ENCODE measurements around the gene HOXD10.

Gene HOXD10

GRCh38 chr2:176096243-176096985, 20.2 kb upstream of the HOXD10 start:
- no peak for DNase-seq

DNA sequence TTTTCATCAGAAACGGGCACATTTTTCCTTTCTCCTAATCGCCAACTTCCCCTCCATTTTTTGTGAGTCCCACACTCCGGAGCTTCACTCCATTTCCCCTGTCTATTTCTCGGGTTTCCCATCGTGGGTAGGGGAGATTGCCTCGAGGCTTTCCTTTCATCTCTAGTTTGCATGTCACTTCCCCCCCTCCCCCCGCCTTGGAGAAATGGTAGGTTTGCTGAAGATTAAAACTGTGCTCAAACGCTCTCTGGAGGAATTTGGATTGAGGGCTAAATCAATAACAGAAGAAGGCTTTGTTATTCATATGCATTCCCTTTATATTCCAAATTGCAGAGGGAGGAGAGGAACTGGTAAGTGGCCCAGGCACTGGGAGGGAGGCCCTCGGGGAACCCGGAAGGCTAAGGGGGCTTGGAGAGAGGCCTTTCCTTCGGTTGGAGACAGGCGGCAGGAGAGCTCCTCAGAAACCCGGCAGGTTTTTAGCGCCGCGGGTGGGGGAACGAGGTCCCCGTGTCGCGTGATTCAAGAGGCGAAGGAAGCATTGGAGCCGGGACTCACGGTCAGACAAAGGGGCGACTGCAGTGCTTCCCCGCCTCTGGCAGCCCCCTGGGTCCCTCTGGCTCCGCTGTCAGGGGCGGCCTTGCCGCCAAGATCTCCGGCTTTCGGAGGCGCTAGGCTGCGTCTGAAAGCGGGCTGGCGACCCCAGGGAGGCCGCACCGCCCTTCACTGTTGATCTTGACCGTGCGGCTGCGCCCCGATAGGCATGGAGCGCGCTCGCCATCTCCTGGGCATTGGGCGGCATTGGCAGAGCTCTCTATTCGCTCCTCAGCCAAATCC, 19.4 kb upstream of the HOXD10 start:
- peak; percentile 96 for DNase-seq

- DNase-seq: no peak
These were observed 18.7 kb upstream of the HOXD10 start for GRCh38 chr2:176097820-176098365.

DNA sequence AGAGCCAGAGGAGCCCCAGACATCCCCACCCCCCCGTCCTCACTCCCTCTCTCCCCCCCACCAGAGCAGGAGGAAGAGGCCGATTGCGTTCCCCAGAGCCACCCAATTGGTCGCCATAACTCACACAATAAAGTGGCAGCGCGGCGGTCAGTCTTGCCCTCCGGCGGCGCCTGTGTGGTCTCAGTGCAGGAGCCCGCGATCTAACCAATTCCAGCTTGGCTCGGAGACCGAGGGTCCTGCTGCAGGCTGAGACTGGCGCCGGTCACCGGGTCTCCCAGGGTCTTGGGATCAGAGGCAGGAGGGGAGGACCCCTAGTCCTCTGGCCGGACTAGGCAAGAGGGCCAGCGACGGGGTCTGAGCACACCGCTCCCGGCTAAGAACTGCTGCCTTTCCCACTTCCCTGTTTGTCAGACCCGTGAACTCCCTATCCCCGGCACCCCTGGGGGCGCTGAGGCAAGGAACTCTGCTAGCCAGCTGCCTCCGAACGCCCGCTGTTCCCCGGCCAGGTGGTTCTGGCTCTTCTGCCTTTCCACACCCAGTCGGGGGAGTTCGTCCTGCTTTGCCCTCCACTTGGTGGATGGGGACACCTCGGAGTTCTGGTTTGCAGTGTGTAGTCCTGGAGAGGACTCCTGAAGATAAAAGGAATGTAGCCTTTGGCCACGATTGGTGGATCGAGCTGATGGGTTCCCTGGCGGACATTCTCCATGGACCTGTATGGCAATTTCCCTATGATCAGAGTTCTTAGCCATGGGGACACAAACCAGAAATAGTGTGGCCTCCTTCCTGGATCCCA, 18.0 kb upstream of the HOXD10 start:
- no peak for DNase-seq

DNA sequence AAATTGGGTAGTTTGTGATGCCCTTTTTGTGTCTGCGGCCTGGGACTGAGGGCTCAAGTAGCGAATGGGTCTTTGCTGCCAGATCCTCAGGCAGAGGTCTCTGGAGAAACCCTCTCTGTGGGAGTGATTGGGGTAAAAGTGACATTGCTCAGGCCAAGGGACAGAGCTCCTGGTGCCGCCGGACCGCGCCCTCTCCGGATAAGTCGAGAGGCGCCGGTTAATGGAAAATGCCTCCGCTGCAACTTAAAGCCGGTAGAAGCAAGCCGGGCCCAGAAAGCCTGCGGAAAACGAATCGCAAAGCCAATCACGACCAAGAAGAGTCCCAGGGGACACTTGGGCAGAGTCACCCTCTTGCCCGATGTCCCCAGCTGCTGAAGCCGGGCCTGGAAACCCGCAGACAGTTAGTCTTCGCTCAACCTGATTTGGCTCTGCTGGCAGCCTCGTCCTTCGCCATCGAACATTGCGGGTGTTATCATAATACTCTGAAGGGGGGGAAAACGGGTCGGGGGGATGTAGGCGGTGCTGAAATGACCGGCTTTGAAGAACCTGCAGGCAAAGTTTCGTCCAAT, 17.3 kb upstream of the HOXD10 start:
- no peak for DNase-seq

DNA sequence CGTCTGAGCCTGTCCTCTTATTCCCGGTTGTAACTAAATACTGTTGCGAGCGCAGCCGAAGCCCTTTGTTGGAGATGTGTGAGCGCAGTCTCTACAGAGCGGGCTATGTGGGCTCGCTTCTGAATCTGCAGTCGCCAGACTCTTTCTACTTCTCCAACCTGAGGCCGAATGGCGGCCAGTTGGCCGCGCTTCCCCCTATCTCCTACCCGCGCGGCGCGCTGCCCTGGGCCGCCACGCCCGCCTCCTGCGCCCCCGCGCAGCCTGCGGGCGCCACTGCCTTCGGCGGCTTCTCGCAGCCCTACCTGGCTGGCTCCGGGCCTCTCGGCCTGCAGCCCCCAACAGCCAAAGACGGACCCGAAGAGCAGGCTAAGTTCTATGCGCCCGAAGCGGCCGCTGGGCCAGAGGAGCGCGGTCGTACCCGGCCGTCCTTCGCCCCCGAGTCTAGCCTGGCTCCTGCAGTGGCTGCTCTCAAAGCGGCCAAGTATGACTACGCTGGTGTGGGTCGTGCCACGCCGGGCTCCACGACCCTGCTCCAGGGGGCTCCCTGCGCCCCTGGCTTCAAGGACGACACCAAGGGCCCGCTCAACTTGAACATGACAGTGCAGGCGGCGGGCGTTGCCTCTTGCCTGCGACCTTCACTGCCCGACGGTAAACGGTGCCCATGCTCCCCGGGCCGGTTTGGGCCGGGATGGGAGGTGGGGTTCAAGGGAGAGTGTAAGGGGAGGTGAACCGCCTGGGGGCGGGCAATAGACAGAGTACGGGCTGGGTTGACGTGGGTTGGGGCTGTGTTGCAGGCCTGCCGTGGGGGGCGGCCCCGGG, 16.6 kb upstream of the HOXD10 start, which contains the start of gene HOXD12:
HOXD12 (plus strand) TSS at position 68 of the 819 bp plus-strand sequence; CDS start at position 75, 7 bp downstream.
- DNase-seq: no peak

GRCh38 chr2:176100547-176101140, 15.9 kb upstream of the HOXD10 start:
- DNase-seq: no peak

GRCh38 chr2:176101216-176101830, 15.3 kb upstream of the HOXD10 start:
- no peak for DNase-seq

GRCh38 chr2:176101842-176102241, 14.7 kb upstream of the HOXD10 start:
- DNase-seq: no peak

DNA sequence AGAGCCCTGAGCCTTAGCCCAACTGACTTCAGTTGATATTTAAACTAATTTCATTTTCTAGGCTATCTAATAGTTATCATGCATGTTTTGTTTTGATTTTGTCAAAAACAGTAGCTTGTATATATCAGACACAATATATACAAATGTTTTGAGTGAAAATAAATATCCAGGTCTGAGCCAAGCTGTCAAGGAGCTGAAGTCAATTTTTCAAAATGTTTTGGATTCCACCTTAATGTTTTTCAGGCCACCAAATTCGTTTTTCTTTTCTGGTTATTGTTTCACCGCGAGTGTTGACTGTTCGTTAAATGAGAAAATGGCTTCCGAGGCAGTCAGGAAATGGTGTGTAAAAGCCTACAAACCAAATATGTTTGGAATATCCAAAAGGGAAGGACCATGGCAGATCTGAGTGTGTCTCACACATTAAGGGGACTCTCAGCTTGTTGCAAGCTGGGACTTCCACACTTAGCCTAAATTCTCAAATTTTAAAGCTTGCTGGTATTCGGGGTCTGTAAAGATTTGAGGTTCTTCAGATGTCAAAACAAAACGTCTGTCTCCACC, 14.2 kb upstream of the HOXD10 start:
- DNase-seq: no peak

DNA sequence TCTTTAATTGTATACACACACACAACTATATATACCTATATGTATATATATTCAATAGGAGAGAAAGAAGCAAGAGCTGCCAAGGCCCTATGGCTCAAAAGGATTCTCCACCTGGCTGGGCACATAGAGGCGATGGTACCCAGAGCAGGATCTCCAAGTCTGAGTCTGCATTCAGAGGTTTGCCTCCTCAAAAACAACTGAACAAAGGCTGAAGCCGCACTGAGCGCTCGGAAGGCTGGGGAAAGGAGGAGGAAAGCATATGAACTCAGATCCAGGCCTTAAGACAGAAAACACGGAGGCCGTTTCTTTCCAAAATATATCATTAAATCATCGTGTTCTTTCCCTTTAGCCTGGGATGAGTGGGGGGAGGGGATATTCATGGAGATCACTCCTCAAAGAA, 13.4 kb upstream of the HOXD10 start:
- no peak for DNase-seq

DNA sequence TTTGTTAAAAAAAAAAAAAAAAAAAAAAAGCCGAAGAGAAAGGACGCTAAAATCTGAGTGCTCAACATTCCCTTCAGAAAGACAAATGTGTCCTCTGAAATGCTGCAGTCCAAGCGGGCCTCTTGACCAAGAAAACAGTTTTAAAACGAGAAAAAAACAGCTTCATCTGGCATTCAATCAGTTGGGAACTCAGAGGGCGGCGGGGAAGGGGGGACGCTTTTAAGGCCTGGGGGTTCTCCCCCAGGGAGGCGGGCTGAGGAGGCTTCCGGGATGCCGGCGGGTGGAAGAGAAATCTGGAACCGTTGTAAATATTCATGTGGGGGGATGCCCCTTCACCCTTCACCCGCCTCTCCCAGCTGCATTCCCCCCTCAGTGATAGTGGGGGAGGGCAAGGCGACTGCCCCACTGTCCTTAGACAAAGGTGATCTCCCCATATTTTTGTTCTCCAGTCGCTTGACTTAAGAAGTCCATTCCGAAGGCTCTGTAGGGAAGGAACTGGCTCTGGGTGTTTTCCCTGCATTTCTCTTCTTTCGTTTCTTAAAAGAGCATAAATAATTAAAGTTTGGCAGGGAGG, 12.7 kb upstream of the HOXD10 start:
- no peak for DNase-seq

DNA sequence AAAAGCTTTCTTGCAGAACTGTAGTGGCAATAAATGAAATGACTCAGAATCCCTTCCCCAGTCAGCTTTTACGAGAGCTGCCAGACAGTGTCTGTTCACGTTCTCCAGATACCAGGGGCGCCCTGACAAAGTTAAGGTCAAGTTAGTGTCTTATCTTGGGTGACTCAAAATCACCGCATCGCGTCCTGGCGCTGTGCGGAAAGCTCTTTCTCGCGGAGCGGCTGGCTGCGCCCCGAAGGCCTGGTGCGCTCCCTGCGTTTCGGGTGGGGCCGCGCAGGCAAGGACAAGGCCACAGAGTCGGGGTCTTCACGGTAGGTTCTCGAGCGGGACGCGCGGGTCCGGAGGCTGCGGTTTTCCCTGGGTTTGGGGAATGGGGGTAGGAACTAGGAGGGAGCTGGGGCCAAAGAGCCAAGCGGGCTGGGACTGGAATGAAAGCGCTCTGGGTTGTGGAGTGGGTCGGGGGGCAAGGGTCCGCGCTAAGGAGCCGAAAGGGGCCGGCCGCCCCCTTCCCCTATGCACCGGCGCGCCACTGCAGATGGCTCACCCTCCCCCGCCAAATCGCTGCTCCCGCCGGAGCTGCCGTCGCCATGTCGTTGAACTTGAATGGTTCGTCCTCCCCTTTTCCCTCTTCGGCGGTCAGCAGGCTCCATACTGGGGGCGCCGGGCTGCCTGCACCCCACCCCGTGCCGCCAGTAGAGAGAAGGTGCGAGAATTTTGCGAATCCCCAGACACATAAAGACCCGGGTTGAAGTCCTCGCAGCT, 12.1 kb upstream of the HOXD10 start:
- no peak for DNase-seq

GRCh38 chr2:176105078-176105729, 11.4 kb upstream of the HOXD10 start:
- no peak for DNase-seq

DNA sequence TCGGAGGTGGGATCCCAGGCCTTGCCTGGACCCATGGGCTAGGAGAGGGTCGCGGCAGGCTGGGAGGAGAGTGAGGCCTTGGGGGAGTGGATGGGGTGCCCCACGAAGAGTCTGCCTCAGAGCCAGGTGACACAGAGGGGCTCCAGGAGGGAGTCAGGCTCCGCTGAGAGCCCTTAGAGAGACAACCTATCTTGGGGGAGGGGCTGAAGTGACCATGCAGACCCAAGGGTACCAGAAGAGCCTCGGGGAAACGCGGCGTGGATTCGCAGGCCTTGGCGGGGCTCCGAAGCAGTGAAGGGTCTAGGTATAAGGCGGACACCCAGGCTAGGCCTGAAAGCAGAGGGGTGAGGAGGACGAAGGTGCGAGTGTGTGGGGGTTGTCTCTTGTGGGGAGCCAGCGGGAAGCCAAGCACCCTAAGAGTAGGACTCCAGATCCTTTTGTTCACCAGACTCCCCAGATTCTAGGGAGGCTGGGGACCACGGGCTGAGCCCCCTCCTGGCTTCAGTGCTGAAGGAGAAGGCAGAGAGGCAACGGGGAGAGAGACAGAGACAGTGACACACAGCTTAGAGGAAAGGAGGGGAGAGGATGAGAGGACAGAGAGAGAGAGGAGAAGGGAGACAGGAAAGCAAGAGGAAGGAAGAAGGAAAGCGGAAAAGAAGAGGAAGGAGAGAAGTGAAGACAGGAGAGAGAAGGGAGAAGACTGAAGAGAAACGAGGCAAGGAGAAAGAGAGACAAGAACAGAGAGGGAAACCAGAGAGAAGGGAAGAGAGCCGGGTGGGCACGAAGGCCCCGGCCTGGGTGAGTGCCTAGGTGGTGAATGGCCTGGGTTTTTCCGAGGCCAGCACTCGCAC, 10.6 kb upstream of the HOXD10 start:
- no peak for DNase-seq

DNA sequence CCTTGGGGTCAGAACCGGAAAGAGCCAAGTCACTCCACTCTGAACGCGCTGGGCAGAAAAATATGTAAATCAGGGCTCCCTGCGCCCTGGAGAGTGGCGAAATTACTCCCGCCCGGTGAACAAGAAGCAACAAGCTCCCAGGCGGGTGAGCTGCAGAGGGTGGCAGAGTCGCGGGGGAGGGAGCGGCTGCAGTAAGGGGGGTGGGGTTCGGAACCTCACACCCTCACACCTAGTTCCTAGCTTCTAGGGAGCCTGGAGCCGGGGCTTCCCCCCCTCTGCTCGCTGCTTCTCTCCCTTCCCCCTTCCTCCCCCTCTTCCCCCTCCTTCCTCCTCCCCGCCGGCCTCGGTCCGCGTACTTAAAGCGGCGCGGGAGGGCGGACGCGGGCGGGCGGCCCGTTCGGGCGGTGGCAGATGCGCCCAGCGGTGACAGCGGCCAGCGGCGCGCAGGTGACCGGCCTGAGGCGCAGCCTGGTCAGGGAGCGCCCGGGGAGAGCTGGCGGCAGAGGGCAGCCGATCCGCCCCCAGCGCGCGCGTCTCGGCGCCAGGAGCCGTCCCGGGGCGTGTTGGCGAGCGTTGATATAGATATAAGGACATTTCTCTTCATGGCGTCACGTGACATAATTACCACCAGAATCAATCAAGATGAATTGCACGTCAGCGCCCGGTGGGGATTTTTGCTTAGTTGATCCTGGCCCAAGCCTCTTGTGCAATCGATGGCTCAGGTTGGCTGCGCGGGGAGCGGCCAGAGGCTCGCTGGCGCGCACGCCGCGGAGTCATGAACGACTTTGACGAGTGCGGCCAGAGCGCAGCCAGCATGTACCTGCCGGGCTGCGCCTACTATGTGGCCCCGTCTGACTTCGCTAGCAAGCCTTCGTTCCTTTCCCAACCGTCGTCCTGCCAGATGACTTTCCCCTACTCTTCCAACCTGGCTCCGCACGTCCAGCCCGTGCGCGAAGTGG, 9.7 kb upstream of the HOXD10 start, which contains the start of gene HOXD11:
HOXD11 (plus strand) TSS at position 700 of the 959 bp plus-strand sequence; CDS start at position 776, 76 bp downstream.
- no peak for DNase-seq
